ENCODE results near the gene STK38L.

Gene STK38L

GRCh38 chr12:27359578-27360340 is 115.7 kb downstream of the STK38L start:
- in situ Hi-C loops (cut with MboI; ENCODE audit: low pct_unique_long_range_greater_than_20kb, low sequenced_read_pairs, unreplicated experiment) = no loop called here
- no peak for DNase-seq (ENCODE audit: low spot score)
- no peak for TF ChIP-seq CTCF (IDR thresholded peaks at IDR 0.05; ENCODE audit: extremely low read depth, insufficient read depth, missing control alignments)

GRCh38 chr12:27361372-27361771 is 117.3 kb downstream of the STK38L start:
- in situ Hi-C loops (cut with MboI; ENCODE audit: low pct_unique_long_range_greater_than_20kb, low sequenced_read_pairs, unreplicated experiment) = no loop called here
- DNase-seq (ENCODE audit: low spot score) = no peak
- no peak for TF ChIP-seq CTCF (IDR thresholded peaks at IDR 0.05; ENCODE audit: extremely low read depth, insufficient read depth, missing control alignments)

- no peak for DNase-seq (ENCODE audit: low spot score)
- in situ Hi-C loops (cut with MboI; ENCODE audit: low pct_unique_long_range_greater_than_20kb, low sequenced_read_pairs, unreplicated experiment) = no loop called here
- no peak for TF ChIP-seq CTCF (IDR thresholded peaks at IDR 0.05; ENCODE audit: extremely low read depth, insufficient read depth, missing control alignments)
These were observed 122.5 kb downstream of the STK38L start for GRCh38 chr12:27366621-27367020.

- DNase-seq (ENCODE audit: low spot score) = no peak
- in situ Hi-C loops (cut with MboI; ENCODE audit: low pct_unique_long_range_greater_than_20kb, low sequenced_read_pairs, unreplicated experiment) = no loop called here
- TF ChIP-seq CTCF (IDR thresholded peaks at IDR 0.05; ENCODE audit: extremely low read depth, insufficient read depth, missing control alignments) = no peak
These were observed 123.0 kb downstream of the STK38L start for GRCh38 chr12:27367078-27367477.

Data from GM13977 (cell line).